HG03571 (cell line): ENCODE results near the gene CDH22.

Experiments
- ATAC-seq: cut with Tn5 transposase; IDR thresholded peaks from one replicate; pipeline ENCODE4 v1.9.1; 2021; ENCODE audit not compliant: unreplicated experiment

CDH22 gene

DNA sequence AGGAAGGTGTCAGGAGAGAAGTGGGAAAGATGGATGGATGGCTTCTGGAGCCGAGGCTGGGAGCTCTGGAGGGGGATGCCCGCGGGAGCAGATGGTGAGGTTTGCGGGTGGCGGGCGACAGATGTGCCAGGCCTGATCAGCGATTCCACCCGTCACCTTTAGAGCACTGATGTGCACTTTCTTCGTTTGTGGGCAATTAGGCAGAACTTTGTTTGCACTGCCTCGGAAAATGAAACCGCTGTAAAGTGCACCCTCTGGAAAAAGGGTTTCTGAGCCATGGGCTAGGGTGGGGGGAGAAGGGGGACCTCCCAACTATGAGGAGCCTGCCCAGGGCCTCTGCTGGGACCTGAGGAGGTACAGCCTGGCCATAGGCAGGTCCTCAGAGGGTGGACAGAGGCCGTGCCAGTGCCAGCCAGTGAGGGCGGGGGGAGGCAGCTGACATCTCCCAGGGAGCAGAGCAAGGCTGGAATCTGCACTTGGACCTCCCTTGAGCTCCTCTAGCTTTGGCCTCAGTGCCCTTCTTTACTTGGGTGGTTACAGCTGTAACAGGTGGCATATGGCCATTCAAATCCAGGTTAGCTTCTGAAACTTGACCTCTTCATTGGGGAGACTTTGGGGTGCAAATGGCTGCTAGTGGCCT lies 131.4 kb downstream of the CDH22 start:
- ATAC-seq: no peak

DNA sequence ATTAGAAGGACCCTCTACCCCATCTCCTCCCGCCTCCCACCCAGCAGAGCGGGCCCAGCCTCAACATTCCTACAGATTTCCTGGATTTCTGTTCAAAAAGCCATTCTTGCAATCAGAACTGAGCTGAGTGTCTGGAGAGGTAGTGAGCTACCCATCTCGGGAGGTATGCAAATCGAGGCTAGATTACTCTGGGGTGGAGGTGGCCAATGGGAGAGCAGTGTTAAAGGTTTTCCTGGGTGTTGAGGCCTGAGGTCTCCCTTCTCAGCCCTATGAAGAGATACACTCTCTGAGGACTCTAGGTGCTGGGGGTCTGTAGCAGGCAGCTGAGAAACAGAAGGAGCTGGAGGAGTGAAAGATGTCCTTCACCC lies 133.2 kb downstream of the CDH22 start:
- no peak for ATAC-seq

DNA sequence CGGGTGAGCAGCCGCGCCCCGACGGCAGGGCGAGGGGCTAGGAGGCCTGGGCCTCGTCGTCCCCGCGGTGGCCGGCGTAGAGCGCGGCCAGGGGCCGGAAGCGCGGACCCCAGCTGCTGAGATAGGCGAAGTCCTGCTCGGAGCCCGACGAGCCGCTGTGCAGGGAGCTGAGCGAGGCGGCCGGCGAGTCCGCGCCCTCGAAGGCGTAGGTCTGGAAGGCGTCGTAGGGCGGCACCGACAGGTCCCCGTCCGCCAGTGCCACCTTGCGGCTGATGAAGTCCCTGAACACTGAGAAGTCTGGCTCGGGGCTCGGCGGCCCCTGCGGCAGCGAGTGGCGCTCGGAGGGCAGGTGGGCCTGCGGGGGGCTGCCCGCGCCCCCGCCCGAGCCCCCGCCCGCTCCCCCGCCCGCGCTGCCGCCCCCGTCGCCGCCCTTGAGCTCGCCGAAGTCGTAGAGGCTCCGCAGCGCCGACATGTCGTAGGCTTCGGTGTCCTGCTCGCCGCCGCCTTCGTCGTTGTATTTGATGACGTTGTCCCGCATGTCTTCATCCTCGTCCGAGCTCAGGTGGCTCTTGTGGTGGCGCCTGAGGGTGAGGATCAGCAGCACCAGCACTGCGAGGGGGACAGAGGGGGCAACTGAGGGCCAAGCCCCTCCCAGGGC lies 133.7 kb downstream of the CDH22 start:
- ATAC-seq: no peak

DNA sequence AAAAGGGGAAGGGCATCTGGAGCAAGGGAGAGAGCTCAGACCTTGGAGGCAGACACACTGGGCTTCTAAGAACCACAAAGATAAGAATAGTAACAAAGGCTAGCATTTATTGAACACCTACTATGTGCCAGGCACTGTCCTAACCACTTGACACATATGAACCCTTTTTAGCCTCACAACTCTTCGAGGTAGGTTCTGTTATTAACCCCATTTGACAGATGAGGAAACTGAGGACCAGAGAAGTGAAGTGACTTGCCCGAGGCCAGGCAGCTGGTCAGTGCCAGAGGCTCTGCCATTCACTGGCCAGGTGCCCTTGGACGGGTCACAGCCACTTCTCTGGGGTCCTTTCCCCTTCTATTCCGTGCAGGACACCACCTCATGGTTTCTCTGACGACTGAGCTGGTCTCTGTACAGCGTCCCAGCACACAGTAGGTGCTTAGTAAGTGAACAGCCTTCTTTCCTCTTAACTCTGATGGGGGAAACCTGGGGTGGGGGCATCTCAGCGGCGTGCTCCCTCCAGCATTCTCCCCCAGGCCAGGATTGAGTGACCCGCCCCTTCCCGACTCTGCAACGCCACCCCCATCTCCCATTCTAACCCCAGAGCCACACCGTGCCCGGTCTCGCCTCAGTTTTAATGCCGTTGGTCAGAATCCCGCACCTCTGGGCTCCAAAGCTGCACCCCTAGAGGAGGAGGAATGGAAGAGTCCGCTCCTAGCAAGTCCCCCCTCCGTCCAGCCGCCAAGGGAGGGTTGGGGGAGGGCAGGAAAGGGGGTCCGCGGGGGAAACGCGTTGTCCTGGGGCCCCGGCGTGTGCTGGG lies 134.4 kb downstream of the CDH22 start:
- ATAC-seq: no peak

DNA sequence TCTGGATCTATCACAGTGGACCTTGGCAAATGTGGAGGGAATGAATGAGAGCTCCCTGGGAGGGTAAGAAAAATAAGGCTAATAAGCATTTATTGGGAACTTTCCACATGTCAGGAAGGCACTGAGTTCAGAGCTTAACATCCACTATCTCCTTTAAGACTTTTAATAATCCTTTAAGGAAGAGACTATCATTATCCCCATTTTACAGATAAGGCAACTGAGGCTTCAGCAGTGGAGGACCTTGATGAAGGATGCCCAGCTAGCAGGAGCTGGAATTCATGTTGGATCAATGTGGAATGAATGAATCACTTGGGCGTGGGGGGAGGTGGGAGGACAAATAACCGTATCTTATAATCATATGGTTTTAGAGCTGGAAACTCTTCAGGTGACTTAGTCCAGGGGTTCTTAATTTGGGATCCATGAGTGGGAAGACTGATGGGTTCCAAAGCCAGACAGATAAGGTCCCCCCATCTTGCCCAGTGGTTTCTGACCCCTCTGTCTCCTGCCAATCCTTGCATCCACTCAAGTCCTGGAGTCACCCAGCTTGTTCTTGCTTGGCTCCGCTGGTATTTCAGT lies 135.2 kb downstream of the CDH22 start:
- ATAC-seq: no peak

DNA sequence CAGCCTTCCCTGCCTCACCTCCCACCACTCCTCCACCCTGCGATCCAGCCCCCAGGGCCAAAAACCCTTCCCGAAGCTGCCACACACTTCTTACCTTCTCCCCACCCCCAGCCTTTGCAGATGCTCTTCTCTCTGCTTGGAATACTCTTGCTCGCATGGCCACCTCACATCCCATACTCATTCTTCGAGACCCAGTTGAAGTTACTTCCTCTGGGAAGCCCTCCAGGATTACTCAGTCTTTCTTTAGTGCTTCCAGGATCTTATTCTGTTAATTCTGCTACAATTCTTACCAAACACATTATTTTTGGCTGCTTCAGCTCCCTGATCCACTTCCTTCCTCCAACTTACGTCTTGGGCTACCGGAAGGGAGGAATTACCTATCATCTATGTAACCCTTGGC lies 135.8 kb downstream of the CDH22 start:
- ATAC-seq: no peak

DNA sequence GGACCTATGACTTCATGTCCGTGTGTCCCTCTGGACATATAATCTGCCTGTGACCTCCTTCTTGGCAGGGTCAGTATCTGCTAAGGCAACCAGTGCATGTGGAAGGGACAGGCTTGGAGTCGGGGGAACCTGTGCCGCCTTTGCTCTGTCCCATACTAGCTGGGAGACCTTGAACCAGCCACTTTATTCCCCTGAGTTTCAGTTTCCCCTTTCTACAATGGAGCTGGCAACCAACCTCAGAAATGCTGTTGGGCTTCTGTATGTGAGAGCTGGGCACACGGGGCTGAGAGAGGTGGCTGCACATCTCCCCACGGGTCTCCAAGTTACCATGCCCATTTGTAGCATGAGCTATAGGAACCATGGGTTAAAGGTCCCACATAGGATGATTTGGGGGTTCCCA lies 136.4 kb downstream of the CDH22 start:
- ATAC-seq: no peak

DNA sequence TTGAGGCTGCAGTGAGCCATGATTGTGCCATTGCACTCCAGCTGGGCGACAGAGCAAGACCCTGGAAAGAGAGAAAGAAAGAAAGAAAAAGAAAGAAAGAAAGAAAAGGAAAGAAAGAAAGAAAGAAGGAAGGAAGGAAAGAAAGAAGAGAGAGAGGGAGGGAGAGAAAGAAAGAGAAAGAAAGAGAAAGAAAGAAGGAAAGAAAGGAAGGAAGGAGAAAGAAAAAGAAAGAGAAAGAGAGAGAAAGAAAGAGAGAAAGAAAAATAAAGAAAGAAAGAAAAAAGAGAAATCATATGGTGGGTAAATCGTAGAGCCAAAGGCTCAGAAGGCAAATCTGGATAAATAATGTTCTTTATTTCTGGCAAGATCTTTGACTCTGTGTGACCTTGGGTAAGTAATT lies 136.8 kb downstream of the CDH22 start:
- no peak for ATAC-seq

DNA sequence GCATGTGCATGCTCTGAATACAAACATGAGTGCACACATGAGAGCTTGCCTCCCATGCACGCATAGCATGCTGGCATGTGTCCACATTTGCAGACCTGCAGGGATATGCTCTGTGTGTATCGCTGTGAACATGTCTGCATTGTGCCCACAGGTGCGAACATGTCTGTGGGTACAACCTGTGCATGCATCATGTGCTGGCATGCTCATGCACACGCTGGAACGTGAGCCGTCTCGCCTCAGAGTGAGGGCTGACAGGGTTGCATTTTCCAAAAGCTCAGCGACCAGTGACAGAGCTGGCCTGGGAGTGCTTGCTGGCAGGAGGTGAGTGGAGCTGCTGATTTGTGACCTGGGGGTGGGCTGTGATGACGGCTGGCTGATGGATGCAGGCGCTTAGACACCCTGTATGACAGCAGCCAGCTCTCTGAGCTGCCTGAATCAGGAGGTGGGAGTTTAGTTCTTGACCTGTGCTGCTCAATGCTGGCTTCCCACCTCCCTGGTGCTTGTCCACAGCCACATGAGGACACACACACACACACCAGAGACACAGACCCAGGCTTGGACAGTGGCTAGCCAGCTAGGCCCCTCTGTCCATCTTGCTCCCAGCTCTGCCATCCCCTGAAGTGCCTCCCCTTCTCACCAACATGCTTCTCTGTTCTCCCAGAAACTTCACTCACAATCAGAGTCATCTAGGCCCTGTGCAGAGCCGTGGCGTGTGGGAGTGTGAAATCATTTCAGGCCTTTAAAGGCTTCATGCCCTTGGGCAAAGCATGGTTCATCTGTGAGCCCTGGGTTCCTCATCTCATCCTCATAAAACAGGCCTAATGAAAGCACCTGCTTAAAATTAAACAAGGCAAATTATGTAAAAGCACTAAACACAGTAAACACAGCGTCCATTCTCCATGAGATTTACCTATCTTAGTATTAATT lies 138.8 kb downstream of the CDH22 start:
- no peak for ATAC-seq

DNA sequence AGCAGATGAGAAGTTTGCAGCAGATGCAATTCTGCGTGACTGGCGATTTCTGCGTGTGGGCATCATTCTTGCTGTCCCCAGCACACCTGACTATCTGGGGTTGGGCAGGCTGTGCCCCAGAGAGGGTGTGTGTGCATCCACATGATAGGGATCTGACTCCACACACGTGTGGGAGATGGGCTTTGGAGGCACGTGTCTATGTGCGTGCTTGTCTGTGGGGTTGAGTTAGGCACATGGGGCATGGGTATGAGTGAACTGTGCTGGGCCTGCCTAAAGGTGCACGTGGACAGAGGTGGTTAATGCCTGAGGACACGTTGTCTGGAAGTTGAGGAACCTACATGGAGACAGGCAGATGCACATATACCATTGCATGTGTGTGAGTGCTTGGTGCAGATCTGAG lies 139.9 kb downstream of the CDH22 start:
- ATAC-seq: no peak

DNA sequence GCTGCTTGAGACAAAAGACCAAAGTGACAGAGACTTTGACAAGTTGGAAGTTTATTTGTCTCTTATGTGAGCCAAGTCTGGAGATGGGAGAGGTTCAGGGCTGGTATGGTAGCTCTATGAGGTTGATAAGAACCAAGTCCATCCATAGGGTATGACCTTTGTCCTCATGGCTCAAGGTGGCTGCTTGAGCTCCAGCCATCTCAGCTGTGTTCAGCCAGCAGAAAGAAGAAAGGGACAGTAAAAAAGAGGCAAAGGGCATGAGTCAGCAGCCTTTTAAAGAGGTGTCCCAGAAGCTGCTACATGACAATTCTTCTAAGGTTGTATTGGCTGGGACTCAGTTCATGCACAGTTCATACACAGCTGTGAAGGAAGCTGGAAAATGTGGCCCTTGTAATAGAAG lies 141.2 kb downstream of the CDH22 start:
- no peak for ATAC-seq

DNA sequence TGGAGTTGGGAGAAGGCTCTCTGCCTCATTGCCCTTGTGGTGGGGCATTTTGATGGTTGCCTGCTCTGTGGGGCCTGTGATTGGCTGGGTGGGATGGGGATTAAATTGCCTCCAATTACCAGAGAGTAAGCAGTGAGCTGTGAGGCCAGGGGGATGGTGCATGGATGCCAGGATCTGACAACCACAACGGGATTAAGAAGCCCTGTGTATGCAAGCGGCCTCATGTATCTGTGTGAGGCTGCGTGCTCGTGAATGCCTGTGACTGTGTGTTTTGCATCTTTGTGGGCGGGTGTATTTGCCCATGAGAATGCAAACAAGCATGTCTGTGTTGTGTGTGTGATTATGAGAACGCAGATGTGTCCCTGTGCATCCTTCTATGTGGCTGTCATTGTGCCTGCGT lies 144.0 kb downstream of the CDH22 start:
- no peak for ATAC-seq

DNA sequence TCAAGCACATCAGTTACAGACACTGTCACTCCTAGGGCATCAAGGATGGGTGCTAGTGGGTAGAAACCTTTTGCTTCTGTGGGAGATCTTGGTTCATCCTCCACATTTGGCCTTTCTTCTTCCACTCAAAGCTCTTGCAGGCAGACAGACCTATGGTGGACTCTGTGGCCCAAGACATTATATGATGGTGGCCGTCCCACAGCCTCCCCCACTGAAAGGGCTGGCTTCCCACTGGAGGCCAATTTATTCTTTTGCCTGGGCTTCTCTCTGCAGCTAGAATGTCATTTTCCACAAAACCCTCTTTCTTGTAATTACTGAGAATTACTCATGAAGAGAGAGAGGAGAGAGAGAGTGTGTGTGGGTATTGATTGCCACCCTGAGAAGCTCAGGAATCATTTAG lies 146.4 kb downstream of the CDH22 start:
- no peak for ATAC-seq

DNA sequence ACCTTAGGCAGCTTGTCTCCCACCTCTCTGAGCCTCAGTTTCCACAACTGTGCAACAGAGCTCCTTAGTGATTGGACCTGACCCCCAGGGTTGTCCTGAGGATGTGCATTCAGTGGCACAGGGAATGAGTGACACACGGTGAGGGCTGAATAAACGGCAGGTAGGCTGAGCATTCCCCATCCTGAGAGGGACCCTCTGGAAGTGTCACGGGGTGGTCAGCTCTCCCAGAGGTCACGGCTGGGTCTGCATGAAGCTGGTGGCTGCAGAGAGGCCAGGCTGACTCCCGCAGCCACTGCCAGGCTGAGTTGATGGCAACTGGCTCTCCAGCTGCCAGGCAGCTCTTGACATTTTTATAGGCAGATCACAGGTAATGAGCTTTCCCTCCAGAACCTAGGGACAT lies 147.6 kb downstream of the CDH22 start:
- no peak for ATAC-seq

DNA sequence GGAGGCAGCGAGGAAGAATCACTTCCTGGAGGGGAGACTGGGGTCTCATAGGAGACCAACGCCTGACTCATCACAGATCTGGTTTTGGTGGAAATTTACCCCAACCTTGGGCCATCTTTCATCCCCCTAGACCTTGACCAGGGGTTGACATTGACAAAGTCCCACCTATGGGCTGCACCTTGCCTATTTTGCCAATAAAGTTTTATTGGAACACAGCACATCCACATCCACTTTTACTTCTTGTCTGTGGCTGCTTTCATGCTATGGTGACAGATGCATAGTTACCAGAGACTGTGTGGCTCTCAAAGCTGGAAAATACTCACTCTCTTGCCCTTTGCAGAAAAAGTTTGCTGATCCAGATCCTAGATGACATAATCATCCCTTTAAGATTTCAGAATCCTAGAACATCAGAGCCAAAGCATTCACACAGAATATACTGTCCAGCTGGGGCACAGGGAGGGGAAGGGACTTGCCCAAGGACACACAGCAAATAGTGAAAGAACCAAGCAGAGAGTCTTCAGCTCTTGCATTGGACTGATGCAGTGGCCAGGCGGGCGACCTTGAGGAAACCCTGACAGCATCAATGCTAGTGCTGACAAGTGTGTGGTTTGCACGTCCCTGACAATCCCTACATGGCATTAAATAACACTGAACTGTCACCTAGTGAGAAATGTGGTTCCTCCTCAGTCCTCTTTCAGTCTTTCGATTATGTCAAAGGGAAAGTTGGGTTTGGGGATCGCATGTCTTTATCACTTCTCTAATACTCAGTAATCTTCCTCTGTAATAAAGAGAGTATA lies 149.0 kb downstream of the CDH22 start:
- no peak for ATAC-seq

DNA sequence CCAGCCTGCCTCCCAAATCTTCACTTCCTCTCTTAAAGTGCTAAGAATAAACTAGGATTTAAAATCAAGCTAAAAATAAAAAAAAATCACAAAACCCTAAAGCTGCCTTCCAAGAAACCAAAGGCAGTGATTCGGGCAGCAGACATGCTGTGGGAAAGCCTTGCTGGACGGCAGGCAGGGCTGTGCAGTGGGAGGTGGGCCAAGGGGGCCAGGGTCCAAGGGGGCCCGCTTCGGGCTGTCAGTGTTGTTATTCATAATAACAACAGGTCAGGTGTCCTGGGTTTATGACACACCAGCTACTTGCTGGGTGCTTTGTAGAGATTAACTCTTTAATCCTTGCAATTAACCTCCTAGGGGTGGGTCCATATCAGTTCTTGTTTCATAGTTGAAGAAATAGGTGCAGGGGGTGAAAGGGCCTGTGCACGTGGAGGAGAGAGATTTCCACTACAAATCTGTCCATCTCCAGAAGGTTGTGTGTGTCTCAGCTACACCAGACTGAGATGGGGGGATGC lies 149.8 kb downstream of the CDH22 start:
- ATAC-seq: no peak

DNA sequence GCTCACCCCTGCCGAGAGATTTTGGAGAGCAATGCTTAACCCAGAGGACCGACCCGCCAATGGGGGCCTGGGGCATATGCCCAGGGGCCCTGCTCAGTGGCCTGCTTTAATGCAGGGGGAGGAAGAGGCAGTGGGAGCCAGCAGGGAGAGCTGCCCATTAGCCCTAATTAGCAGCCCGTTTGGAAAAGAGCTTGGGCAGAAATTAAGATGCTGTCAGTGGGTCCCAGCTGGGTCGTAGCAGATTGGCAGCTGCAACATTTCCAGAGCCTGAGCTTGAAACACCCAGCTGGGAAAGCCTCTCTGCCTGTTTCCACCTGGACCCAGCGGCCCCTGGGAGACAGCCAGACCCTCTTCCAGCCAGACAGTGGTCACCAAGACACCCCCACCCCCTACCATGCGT lies 150.7 kb downstream of the CDH22 start:
- no peak for ATAC-seq

DNA sequence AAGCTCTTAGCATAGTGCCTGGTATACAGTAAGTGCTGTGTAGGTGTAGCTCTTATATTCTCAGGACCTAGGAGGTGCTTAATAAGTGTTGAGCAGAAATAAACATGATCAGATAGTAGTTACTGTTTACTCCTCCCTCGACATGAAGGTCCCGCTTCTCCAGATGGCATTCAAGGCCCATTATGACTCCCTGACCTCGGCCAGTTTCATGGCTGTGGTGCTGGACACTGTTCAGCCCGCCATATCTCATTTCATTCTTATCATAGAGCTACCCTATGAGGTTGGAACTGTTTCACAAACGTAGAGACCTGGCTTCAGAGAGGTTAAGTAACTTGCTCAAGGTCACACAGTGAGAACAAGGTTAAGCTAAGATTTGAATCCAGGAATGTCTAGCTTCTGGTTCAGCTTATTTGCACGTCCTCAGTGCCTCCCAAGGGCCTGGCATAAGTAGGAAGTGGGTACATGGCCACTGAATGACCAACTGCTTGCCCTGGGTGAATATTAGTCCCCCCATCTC lies 151.2 kb downstream of the CDH22 start:
- no peak for ATAC-seq

DNA sequence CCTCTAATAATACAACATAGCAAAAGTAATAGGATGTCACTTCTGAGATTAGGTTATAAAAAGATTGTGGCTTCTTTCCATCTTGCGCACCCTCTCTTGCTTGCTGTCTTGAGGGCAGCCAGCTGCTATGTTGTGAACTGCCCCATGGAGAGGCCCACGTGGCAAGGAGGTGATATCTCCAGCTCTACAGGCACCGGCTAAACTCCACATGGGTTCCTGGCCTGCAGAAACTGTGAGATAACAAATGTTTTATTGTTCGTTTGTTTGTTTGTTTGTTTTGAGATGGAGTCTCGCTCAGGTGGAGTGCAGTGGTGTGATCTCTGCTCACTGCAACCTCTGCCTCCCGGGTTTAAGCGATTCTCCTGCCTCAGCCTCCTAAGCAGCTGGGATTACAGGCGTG lies 152.2 kb downstream of the CDH22 start:
- no peak for ATAC-seq

DNA sequence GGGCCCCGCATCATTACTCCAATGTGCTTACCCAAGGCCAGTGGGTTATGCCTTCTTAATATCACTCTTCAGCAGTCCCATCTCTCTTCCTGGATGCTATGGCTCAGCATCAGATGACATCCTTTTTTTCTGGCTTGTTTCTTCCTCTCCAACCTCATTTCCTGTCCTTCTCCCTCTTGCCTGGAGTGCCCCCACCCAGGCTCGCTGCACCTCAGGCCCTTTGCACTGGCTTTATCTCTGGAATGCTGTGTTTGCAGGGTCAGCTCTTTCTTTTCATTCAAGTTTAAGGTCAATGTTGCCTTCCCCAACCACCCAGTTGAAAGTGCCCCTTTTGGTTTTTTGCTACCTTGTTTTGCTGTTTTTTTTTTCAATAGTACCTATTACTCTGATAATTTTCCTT lies 153.5 kb downstream of the CDH22 start:
- ATAC-seq: no peak
